PFSK-1 (cell line): ENCODE data around the gene ATP4A.

Experiments used
- FOXP2 ChIP-seq: optimal IDR thresholded peaks from 2 replicates; pipeline ENCODE3; 2011; ENCODE audit warnings: borderline replicate concordance, control low read depth, inconsistent platforms; ENCODE audit not compliant: insufficient read depth; ENCODE audit errors: extremely low read length, extremely low read depth
- POLR2AphosphoS5 ChIP-seq: IDR thresholded peaks from 2 replicates; pipeline ENCODE4 v1.6.1; 2012; ENCODE audit warnings: low read depth, mild to moderate bottlenecking, control low read depth, low read length, moderate library complexity
- REST ChIP-seq, 2 experiments: IDR thresholded peaks; 2 replicates each; pipeline versions ENCODE4 v1.6.1 to v1.8.0; 2011 to 2012; ENCODE audit warnings: low read depth in 2 of 2, low read length in 2 of 2, control low read depth in 1 of 2, inconsistent platforms in 1 of 2, mild to moderate bottlenecking in 1 of 2, moderate library complexity in 1 of 2; ENCODE audit not compliant: insufficient read depth in 1 of 2
- SIN3A ChIP-seq: IDR thresholded peaks from 2 replicates; pipeline ENCODE4 v1.6.1; 2012; ENCODE audit warnings: mild to moderate bottlenecking, low read length, moderate library complexity, borderline replicate concordance; ENCODE audit not compliant: insufficient read depth
- TAF1 ChIP-seq: IDR thresholded peaks from 2 replicates; pipeline ENCODE4 v1.6.1; 2012; ENCODE audit warnings: low read length, control low read depth, borderline replicate concordance; ENCODE audit not compliant: insufficient read depth

Gene ATP4A

GRCh38 chr19:35559281-35559659 lies 4.2 kb downstream of the ATP4A start:
- TF ChIP-seq SIN3A (no peak), TAF1 (no peak), POLR2AphosphoS5 (no peak), REST (IDR thresholded peaks at IDR 0.05; ENCODE audit: insufficient read depth in 1 of 2, low read depth in 2 of 2, low read length in 2 of 2) (no peak), FOXP2 (no peak)

- TF ChIP-seq REST (IDR thresholded peaks at IDR 0.05; ENCODE audit: insufficient read depth in 1 of 2, low read depth in 2 of 2, low read length in 2 of 2) (no peak), SIN3A (no peak), TAF1 (no peak), POLR2AphosphoS5 (no peak), FOXP2 (no peak)
Measured at GRCh38 chr19:35558400-35559280, 4.8 kb downstream of the ATP4A start.

GRCh38 chr19:35557539-35558399 lies 5.7 kb downstream of the ATP4A start:
- TF ChIP-seq SIN3A, result no peak
- no peak for TF ChIP-seq REST (IDR thresholded peaks at IDR 0.05; ENCODE audit: insufficient read depth in 1 of 2, low read depth in 2 of 2, low read length in 2 of 2)
- TF ChIP-seq POLR2AphosphoS5, result no peak
- no peak for TF ChIP-seq TAF1
- no peak for TF ChIP-seq FOXP2

GRCh38 chr19:35556846-35557538 lies 6.5 kb downstream of the ATP4A start:
- TF ChIP-seq POLR2AphosphoS5, result no peak
- no peak for TF ChIP-seq FOXP2

GRCh38 chr19:35556025-35556590 lies 7.3 kb downstream of the ATP4A start:
- TF ChIP-seq TAF1, result no peak
- TF ChIP-seq SIN3A, result no peak
- TF ChIP-seq FOXP2, result no peak
